HEK293T (cell line): ENCODE results near the gene GNB1L.

ENCODE experiments used
- CTCF ChIA-PET: fragments of 350-600 bp; formaldehyde crosslinking; extraction: SDS; loops from one replicate; lab custom pipeline; 2021; ENCODE audit warnings: antibody characterized with exemption, inconsistent platforms; lab: Yijun Ruan, JAX
- POLR2A ChIA-PET: fragments of 350-600 bp; formaldehyde crosslinking; extraction: SDS; loops from one replicate; lab custom pipeline; 2020; ENCODE audit warnings: antibody characterized with exemption, inconsistent platforms; lab: Yijun Ruan, JAX
- DNase-seq: peaks from one replicate; pipeline ENCODE4 v3.0.0; 2012; ENCODE audit warnings: mixed read lengths; ENCODE audit errors: extremely low spot score
- ARNT ChIP-seq: fragments of 450-650 bp; IDR thresholded peaks from 2 replicates; pipeline ENCODE4 v1.6.1; 2017; ENCODE audit warnings: mild to moderate bottlenecking
- BHLHE40 ChIP-seq: fragments of 450-650 bp; IDR thresholded peaks from 2 replicates; pipeline ENCODE4 v1.6.1; 2016; ENCODE audit warnings: mild to moderate bottlenecking, moderate library complexity, borderline replicate concordance
- CTBP1 ChIP-seq: fragments of 450-650 bp; IDR thresholded peaks from 2 replicates; pipeline ENCODE4 v1.6.1; 2016; ENCODE audit warnings: borderline replicate concordance
- ELF4 ChIP-seq: fragments of 450-650 bp; IDR thresholded peaks from 2 replicates; pipeline ENCODE4 v1.6.1; 2017; ENCODE audit warnings: antibody characterized with exemption
- FOXA1 ChIP-seq: fragments of 450-650 bp; IDR thresholded peaks from 2 replicates; pipeline ENCODE4 v1.6.1; 2016; ENCODE audit warnings: mild to moderate bottlenecking
- FOXK2 ChIP-seq: fragments of 450-650 bp; IDR thresholded peaks from 2 replicates; pipeline ENCODE4 v1.6.1; 2016; ENCODE audit warnings: mild to moderate bottlenecking
- FOXM1 ChIP-seq: fragments of 450-650 bp; IDR thresholded peaks from 2 replicates; pipeline ENCODE4 v1.6.1; 2017; ENCODE audit warnings: mild to moderate bottlenecking, borderline replicate concordance
- HDGF ChIP-seq: fragments of 450-650 bp; IDR thresholded peaks from 2 replicates; pipeline ENCODE4 v1.6.1; 2017; ENCODE audit warnings: antibody characterized with exemption, borderline replicate concordance
- L3MBTL2 ChIP-seq: fragments of 450-650 bp; conservative IDR thresholded peaks from 2 replicates; pipeline ENCODE4 v1.6.1; 2016; ENCODE audit warnings: mild to moderate bottlenecking
- LEF1 ChIP-seq: fragments of 450-650 bp; IDR thresholded peaks from 2 replicates; pipeline ENCODE4 v1.6.1; 2017; ENCODE audit warnings: mild to moderate bottlenecking, borderline replicate concordance
- NFRKB ChIP-seq: fragments of 450-650 bp; IDR thresholded peaks from 2 replicates; pipeline ENCODE4 v1.6.1; 2016; ENCODE audit warnings: mild to moderate bottlenecking, moderate library complexity
- PKNOX1 ChIP-seq: fragments of 450-650 bp; IDR thresholded peaks from 2 replicates; pipeline ENCODE4 v1.6.1; 2016
- SP1 ChIP-seq: fragments of 450-650 bp; IDR thresholded peaks from 2 replicates; pipeline ENCODE4 v1.6.1; 2017
- SUZ12 ChIP-seq: fragments of 450-650 bp; IDR thresholded peaks from 2 replicates; pipeline ENCODE4 v1.6.1; 2016; ENCODE audit warnings: mild to moderate bottlenecking
- TARDBP ChIP-seq: fragments of 450-650 bp; IDR thresholded peaks from 2 replicates; pipeline ENCODE4 v1.6.1; 2016
- ZNF384 ChIP-seq: fragments of 450-650 bp; IDR thresholded peaks from 2 replicates; pipeline ENCODE4 v1.6.1; 2016

Gene GNB1L

GRCh38 chr22:19802894-19803735 lies 51.6 kb downstream of the GNB1L start:
- DNase-seq = no peak
- TF ChIP-seq NFRKB = no peak
- TF ChIP-seq LEF1 = no peak
- TF ChIP-seq FOXK2 = no peak
- TF ChIP-seq SP1 = no peak
- TF ChIP-seq ARNT = no peak
- no peak for TF ChIP-seq PKNOX1
- TF ChIP-seq CTBP1 = no peak
- TF ChIP-seq ELF4 = no peak
- no peak for TF ChIP-seq TARDBP
- ChIA-PET CTCF (interaction anchor here (1.5 kb wide), 1 partner anchor 73 kb away, joined by 4 read pairs; no protein-coding TSS in a partner anchor), POLR2A (no interaction called here)

DNA sequence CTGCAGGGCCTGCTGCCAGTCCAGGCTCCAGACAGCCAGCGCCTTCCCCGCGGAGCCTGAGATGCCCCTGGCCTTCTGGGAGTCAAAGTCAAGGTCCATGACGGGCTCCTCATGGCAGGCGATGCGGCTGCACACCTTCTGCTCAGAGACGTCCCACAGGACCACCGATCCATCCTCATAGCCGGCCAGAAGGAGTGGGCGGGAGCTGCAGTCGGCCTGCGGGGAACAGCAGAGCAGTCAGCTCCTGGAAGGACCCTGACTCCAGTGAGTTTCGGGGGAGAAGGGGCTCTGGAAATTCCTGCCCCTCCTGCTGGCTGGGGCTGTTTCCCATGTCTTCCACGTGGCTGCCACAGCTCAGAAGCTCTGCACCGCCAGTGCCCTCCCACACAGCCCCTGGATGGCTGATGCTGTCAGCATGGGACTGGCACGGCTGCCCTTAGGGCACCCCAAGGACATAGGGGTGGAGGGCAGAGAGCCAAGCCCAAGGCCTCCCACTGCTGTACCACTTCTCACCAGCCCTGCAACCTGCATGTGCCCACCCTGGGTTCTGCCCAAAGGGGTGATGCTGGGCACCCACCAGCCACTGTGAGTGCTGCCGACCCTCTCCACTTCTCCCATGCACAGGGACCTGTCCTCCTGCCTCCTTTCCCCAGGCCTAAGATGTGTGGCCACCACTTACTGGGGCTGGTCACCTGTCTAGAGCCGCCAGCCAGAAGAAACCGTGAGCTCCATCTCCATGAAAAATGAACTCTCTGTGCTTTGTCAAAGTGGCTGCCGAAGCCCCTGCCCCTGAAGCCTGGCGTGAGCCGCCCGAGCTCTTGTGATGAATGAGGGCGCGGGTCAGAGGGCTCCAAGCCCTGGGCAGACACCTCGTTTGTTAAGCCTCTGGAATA lies 52.4 kb downstream of the GNB1L start:
- CTCF ChIA-PET = interaction anchor here (1.5 kb wide), 1 partner anchor 72 kb away, joined by 4 read pairs; no protein-coding TSS in a partner anchor
- POLR2A ChIA-PET = no interaction called here
- no peak for TF ChIP-seq CTBP1
- no peak for TF ChIP-seq FOXA1
- TF ChIP-seq HDGF = no peak
- no peak for TF ChIP-seq LEF1
- TF ChIP-seq FOXM1 = no peak
- no peak for TF ChIP-seq L3MBTL2
- TF ChIP-seq ZNF384 = no peak
- TF ChIP-seq SP1 = no peak
- no peak for TF ChIP-seq NFRKB
- no peak for TF ChIP-seq TARDBP
- TF ChIP-seq ARNT = no peak
- TF ChIP-seq BHLHE40 = no peak
- no peak for TF ChIP-seq PKNOX1
- TF ChIP-seq SUZ12 = no peak
- no peak for TF ChIP-seq ELF4
- no peak for TF ChIP-seq FOXK2
- no peak for DNase-seq

- POLR2A ChIA-PET = no interaction called here
- CTCF ChIA-PET = no interaction called here
- no peak for DNase-seq
These were observed 53.2 kb downstream of the GNB1L start for GRCh38 chr22:19801340-19802000.

DNA sequence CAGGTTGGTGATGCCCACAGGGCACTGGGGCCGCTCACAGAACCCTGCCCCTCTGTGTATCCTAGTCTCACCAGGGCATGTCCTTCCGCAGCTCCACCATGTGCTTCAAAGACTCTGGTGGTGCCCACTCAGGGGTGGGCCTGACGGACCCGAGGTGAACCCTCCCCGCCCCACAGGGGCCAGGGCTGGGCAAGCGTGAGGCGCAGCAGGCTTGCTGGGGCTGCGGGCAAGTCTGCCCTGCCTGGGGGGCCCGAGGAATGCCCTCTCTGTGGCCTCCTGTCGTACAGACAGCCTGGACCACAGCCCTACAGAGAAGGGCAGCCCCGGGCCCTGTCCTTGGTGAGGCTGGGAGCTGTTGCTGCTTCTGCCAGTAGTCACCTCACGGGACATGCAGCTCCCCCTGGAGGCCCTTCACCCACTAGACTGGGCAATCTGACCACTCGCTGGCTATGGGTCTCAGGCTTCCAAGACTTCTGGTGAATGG lies 53.9 kb downstream of the GNB1L start:
- no peak for TF ChIP-seq CTBP1
- no peak for TF ChIP-seq PKNOX1
- no peak for TF ChIP-seq SUZ12
- TF ChIP-seq BHLHE40 = no peak
- DNase-seq = no peak
- POLR2A ChIA-PET = no interaction called here
- CTCF ChIA-PET = no interaction called here

More at GRCh38 chr22:19801340-19802000, 53.2 kb downstream of the GNB1L start:
- TF ChIP-seq CTBP1 (no peak), TARDBP (no peak), ZNF384 (no peak)

GRCh38 chr22:19800306-19800705 lies 54.4 kb downstream of the GNB1L start:
- ChIA-PET POLR2A (no interaction called here), CTCF (no interaction called here)
- TF ChIP-seq PKNOX1 = no peak
- TF ChIP-seq ARNT = no peak
- no peak for DNase-seq
